Measurements from ENCODE around the gene C1QL1.

Gene C1QL1

GRCh38 chr17:44968225-44969143 lies at the start of gene C1QL1:
Gene C1QL1, minus strand, starts transcription at chr17:44968303. Its CDS starts 255 bp downstream, at chr17:44968048.
- peak; percentile 89 for DNase-seq

DNA sequence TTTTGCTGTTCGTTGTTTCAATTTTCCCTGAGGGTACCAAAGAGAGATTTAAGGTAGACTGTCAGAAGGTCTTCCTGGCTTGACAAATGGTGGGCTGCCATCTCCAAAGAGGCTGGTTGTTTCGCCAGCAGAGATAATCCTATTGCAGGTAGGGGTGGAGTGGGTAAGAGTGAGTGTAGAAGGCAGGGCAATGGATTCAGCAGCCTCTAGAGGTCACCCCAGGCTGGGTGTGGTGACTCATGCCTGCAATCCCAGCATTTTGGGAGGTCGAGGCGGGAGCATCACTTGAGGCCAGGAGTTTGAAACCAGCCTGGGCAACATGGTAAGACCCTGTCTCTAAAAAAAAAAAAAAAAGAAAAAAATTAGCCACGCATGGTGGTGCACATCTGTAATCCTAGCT lies 48.7 kb upstream of the C1QL1 start:
- no peak for DNase-seq

GRCh38 chr17:45016237-45016636 lies 48.1 kb upstream of the C1QL1 start:
- DNase-seq, result no peak

DNA sequence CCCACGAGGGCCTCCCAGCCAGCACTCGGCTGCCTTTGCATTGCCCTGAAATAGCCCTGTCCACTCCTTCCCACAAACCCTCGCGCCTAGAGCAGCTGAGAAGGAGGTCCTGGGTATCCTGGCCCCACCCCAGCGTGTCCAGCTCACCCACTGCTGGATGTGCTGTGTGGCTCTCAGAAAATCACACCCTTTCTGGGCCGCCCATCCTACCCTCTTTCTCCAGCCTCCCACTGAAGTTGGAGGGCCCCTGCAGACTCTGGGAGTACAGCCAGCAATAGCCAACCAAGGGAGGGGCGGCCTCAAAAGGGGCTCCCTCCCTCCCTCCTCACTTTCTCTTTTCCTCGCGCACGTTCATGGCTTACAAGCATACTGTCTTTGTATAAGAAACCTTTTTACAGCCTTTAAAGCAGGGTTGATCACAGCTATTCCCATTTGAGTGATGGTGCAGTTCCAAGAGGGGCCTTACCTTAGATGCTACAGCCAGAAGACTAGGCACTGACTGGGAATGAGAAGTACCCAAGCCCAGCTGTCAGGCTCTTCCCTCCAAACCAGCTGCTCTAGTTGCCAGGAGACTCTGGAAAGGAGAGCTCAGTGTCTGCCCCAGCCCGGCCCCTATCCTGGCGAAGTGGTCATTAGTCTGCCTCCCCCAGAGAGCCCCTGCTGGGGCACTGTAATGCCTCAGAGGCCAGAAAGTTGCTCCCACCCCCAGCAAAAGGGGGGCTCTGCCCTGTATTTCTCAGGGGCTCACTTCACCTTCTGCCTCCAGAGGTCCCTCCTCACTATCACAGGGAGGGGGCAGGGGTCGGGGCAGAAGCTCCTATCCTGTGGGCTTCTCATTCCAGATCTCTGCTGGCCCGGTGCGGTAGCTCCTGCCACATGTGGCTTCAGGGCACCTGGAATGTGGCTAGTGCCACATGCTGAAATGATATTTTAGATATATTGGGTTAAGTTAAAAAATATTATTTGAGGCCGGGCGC lies 45.2 kb upstream of the C1QL1 start:
- no peak for DNase-seq

DNA sequence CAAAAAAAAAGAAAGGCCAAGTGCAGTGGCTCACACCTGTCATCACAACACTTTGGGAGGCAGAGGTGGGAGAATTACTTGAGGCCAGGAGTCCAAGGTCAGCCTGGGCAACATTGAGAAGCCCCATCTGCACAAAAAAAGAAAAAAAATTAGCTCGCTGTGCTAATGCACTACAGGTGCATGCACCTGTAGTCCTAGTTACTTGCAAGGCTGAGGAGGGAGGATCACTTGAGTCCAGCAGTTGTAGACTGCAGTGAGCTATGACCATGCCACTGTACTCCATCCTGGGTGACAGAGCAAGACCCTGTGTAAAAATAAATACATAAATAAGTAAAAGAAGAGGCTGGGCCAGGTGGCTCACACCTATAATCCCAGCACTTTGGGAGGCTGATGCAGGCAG lies 43.7 kb upstream of the C1QL1 start:
- DNase-seq, result no peak

- DNase-seq, result no peak
Observed at GRCh38 chr17:45009676-45010467, 41.8 kb upstream of the C1QL1 start.

DNA sequence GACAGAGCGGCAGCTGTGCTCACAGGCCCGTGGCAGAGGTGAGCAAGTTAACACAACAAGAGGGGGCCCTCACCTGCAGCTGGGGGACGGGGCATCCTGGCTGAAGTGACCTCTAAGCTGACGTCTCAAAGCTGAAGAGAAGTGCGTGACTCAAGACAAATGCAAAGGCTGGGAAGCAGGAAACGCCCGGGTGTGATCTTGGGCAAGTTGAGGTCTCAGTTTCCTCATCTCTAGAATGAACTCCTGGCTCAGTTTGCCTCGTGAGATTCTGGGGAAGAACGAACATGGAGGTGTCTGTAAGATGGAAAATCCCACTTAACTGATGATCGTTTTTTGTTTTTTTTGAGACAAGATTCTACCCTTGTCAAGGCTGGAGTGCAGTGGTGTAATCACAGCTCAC lies 40.1 kb upstream of the C1QL1 start:
- no peak for DNase-seq

DNA sequence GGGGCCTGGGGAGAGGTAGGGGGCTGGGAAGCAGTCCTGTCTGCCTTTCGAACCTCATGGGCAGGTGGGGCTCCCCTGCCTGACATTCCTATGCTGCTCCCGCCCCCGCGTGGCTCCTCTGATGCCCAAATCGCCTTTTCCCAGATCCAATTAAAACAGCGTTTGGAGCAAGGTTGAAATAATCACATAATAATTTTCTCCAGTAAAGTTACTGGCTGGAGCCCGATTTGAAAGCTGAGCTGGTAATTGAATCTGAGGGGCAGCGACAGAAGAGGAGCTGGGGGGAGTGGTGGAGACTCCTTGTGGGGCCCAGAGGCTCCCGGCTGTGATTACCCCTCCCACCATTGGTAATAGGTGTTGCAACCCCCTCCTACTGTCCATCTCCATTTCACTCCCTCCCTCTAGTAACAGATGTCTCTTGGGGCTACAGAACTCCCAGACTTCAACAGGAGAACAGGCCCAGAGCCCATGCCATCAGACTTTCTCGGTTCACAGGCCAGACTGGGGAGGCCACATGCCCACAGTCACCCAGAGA lies 38.9 kb upstream of the C1QL1 start:
- no peak for DNase-seq

- DNase-seq, result no peak
Observed at GRCh38 chr17:45005700-45006099, 37.6 kb upstream of the C1QL1 start.

GRCh38 chr17:45004388-45004787 lies 36.3 kb upstream of the C1QL1 start:
- DNase-seq, result no peak

GRCh38 chr17:45003877-45004276 lies 35.8 kb upstream of the C1QL1 start:
- DNase-seq, result no peak

DNA sequence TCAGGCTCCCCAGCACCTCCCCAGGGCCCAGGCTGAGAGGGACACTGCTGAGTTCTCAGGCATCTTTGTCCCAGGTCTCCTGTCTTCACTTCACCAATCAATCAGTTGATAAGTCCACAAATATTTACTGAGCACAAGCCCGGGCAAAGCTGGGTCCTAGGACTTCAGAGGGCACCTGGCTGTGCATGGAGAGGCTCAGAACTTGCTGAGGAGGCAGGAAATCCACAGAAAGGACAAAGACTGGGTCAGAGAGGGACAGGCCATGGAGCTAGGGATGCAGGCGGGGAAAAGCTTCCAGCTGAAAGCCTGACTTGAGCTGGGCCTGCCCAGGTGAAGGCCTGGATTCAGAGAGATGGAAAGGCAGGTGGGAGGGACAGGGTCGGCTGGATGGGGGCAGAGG lies 33.2 kb upstream of the C1QL1 start:
- no peak for DNase-seq

DNA sequence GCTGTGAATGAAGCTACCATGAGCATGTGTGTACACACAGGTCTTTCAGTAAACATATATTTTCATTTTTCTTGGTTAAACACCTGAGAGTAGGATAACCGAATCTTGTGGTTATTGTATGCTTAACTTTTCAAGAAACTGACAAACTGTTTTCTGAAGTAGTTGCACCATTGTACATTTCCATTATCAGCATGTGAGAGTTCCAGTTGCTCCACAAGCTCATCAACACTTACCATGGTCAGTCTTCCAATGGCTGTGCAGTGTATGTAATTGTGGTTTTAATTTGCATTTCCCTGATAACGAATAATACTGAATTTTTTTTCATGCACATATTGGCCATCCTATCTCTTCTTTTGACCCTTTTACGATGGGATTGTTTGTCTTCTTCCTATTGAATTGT lies 31.3 kb upstream of the C1QL1 start:
- no peak for DNase-seq

DNA sequence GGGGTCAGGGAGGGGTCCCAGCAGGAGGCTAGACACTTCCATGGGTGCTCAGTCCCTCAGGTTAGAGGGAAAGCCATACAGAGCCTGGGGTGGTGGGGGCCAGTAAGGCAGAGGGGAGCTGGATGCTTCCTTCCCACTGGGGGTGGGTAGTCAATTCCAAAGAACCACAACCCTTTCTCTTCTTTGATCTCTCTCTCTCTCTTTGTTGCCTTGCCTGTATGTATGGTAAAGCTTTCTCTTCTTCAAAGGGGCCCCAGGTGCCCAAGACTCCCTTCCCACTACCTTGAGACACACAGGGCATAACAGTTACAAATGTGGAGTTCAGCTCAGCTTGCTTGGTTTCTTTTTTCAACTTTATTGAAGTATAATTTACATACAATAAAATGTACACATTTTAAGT lies 30.5 kb upstream of the C1QL1 start:
- DNase-seq, result no peak

DNA sequence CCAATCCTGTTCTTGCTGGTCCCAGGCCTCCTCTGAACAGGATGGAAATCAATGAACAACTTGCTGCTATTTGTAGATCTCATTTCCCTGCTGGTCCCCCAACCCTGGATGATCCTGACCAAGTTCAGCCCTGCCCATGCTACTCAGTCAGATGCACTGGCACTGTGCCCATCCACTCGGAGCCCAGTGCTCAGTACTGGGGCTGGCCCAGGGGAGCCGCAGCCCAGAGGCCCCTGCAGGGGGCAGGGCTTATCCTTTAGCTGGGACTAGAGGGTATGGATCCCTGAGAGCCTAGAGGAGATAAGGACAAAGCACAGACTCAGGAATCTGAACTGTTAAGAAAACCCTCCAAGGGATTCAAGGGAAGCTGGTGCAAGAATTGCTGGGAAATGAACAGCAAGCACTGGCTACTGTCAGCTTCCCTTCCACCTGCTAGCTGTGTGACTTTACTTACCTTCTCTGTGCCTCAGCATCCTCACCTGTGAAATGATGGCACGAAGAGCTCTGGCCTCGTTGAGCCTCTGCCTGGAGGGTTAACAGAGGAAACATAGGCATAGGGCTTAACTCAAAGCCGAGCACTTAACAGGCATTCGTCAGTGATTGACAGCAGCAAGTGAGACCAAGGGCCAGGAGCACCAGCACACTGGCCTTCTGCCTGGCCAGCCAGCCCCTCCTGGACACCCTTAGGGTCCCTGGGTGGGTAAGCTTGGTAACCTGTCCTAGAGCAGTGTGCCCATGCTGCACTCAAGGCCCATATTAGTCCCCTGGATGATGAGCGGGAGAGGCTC lies 29.8 kb upstream of the C1QL1 start:
- DNase-seq, result no peak

DNA sequence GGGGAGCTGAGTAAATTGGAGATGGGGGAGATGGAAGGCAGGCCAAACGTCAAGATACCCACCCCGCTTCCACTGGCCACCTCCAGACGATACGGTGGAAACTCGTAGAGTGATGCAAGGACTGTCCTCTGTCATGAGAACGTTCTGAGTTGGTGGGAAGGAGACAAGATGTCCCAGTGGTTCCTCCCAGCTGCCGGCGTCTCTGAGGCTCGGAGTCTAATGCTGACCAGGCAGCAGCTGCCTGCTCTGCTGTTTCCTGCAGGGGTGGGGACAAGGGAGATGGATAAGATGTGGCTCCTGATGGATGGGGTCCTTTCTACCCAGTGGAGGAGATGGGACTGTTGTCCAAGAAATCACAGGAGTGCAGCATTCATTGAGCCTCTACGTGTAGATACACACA lies 28.2 kb upstream of the C1QL1 start:
- DNase-seq, result no peak

- DNase-seq, result no peak
Observed at GRCh38 chr17:44995436-44996001, 27.4 kb upstream of the C1QL1 start.

GRCh38 chr17:44992242-44992939 lies 24.3 kb upstream of the C1QL1 start:
- no peak for DNase-seq

- no peak for DNase-seq
Observed at GRCh38 chr17:44990994-44991393, 22.9 kb upstream of the C1QL1 start.

- no peak for DNase-seq
Observed at GRCh38 chr17:44989552-44990138, 21.5 kb upstream of the C1QL1 start.
